NCI-H510A (cell line): ENCODE data around the gene USO1.
A peak's percentile ranks its signal among the peaks of the same experiment; 100 is the strongest.
"Not testable (repeated sequence)": the region's sequence is repeated elsewhere in the genome, so short reads cannot be mapped to it uniquely, and the experiment has no call there.

Experiments used
- DNase-seq: peaks from one replicate; lab custom pipeline; 2025; lab: John Stamatoyannopoulos, UW

USO1 gene

GRCh38 chr4:75769036-75769435 is 44.7 kb downstream of the USO1 start:
- DNase-seq: no peak

GRCh38 chr4:75771607-75772006 is 47.2 kb downstream of the USO1 start:
- no peak for DNase-seq

GRCh38 chr4:75777589-75777988 is 53.2 kb downstream of the USO1 start:
- no peak for DNase-seq

- no peak for DNase-seq
These were observed 54.9 kb downstream of the USO1 start for GRCh38 chr4:75779105-75779757.

DNA sequence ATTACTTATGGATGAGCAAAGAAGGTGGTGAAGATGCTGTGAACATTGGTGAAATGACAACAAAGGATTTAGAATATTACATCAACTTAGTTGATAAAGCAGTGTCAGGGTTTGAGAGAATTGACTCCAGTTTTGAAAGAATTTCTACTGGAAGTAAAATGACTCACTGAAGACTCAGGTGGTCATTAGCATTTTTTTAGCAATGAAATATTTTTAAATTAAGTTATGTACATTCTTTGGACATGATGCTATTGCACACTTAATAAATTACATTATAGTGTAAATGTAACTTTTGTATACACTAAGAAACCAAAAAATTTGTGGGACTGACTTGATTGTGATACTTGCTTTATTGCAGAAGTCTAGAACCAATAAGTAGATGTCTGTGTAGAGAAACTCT is 56.9 kb downstream of the USO1 start:
- no peak for DNase-seq

GRCh38 chr4:75786526-75786925 is 62.1 kb downstream of the USO1 start:
- no peak for DNase-seq

DNA sequence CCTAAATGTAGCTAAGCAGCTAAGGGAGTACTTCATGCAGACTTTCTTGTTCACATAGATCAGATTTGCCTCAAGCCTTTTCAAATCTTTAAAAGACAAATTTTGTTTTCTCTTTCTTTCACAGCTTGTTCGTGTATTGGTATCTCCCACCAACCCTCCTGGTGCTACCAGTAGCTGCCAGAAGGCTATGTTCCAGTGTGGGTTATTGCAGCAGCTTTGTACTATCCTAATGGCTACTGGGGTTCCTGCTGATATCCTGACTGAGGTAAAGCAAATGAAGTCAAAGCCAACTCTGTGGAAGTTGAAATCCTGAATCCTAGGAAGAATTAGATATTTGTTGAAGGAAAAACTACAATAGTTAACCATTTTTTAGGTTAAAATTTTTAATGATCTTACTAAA is 62.6 kb downstream of the USO1 start:
- DNase-seq: no peak

- no peak for DNase-seq
These were observed 65.6 kb downstream of the USO1 start for GRCh38 chr4:75790024-75790423.

DNA sequence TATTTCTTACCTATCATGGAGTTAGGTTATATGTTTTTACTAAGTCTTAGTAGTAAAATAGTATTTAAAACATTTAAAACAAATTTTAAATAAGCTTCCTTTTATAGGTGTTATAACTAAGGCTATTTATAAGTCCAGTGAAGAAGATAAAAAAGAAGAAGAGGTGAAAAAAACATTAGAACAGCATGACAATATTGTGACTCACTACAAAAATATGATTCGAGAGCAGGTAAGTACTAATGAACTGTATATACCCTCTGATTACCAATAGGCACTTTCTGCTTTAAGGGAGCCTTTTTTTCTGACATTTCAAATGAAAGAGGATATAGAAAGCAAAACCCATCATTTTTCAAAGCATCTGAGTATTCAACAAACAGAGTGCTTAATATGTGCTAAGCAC is 76.6 kb downstream of the USO1 start:
- no peak for DNase-seq

GRCh38 chr4:75806035-75806434 is 81.7 kb downstream of the USO1 start:
- not testable (repeated sequence) for DNase-seq

- DNase-seq: no peak
These were observed 93.5 kb downstream of the USO1 start for GRCh38 chr4:75817901-75818300.

GRCh38 chr4:75819121-75819520 is 94.7 kb downstream of the USO1 start:
- no peak for DNase-seq

- DNase-seq: no peak
These were observed 95.8 kb downstream of the USO1 start for GRCh38 chr4:75820197-75820596.

DNA sequence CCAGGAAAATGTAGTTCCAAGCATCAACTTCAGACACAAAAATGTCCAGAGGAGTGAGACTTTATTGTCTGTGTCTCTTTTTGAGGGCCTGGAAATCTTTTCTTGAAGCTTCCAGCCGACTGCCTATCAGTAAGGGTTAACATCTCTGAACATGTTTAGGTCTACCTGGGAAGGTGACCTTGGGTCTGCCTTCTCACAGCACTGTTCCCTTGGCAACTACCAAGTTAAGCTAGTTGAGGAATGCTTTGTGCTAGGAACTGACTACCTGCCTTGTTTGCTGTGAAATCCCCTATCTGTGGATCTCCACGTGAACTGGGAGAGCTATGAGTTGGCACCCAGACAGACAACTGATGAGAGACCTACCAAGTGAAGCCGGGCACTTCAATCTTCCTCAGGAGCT is 96.3 kb downstream of the USO1 start:
- no peak for DNase-seq

DNA sequence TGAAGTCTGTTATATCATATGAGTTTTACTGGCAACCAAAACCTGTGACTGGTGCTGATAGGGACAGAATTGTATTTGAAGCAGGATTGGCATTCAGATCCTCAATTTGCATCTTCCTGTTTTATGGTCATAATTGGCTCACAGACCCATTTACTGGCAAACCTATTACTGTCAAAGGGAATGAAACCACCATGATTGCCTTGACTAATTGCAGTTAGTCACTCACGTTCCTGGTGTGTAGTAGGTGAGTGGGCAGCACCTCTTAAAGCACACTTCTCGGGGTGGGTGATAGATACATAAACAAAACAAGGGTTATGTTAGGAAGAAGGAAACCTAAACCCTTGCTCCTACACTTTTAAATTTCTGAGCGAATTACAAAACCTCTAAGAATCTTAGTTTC is 96.8 kb downstream of the USO1 start:
- DNase-seq: no peak

DNA sequence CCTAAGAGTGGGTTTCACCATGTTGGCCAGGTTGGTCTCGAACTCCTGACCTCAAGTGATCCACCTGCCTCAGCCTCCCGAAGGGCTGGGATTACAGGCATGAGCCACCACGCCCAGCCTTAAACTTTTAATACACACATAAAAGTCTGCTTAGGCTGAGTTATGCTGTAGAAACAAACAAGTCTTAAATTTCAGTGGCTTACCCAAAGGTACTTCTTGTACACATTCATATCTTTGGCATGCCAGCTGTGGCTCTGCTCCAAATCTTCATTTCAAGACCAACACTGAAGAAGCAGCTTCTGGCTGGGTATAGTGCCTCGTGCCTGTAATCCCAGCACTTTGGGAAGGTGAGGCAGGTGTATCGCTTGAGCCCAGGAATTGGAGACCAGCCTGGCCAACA is 97.6 kb downstream of the USO1 start:
- DNase-seq: no peak

- DNase-seq: no peak
These were observed 98.0 kb downstream of the USO1 start for GRCh38 chr4:75822416-75822815.

DNA sequence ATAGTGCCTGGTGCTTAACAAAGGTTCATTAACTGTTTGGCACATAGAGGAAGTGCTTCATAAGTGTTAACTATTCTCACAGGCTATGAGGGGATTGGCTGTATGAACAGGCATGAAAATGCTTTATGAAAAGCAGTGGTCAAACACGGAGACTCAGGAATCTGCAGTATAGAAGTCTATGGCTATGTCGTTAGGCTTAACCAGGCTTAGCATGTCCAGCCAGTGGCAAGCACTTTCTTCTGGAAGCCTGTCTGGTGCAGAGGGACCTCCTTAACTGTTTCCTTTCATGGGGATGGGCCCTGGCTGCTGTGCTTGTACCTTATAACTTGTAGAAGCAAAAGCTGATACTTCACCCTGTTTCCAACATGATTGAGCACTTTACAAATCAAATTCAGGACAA is 99.4 kb downstream of the USO1 start:
- DNase-seq: no peak

- no peak for DNase-seq
These were observed 106.5 kb downstream of the USO1 start for GRCh38 chr4:75830906-75831305.

GRCh38 chr4:75831856-75832405 is 107.6 kb downstream of the USO1 start:
- peak; percentile 49 for DNase-seq

- no peak for DNase-seq
These were observed 109.9 kb downstream of the USO1 start for GRCh38 chr4:75834095-75834771.

DNA sequence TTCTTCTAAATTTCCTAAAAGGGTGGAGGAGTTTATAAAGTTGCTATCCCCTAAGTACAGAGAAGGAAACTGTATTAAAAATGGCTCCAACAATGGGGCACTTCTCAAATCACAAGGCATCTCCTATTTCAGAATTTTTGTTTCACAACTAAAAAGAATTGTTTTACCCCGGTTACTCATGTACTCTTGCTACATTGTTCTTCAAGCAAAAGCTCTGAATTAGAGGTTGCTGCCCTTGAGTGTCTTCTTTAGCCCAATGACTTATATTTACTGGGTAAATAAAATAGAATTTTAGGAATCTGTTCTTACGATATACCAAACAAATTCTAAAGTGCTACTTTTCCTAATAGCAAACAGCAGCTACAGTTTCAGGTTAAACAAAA is 110.4 kb downstream of the USO1 start:
- DNase-seq: no peak

GRCh38 chr4:75841641-75842520 is 117.5 kb downstream of the USO1 start:
- peak; percentile 17 for DNase-seq
